OCI-LY7 (cell line): ENCODE results near the gene EXOC4.

Experiments used
- CTCF ChIP-seq: fragments of 200-600 bp; sonication (generic); conservative IDR thresholded peaks from 2 replicates; pipeline ENCODE4 v1.5.1; 2014; ENCODE audit warnings: mild to moderate bottlenecking, antibody characterized with exemption, low read length, moderate library complexity, mixed read lengths
- EZH2phosphoT487 ChIP-seq: fragments of 200-600 bp; sonication (generic); IDR thresholded peaks from 2 replicates; pipeline ENCODE4 v1.6.1; 2018; ENCODE audit warnings: low read depth, borderline replicate concordance, mild to moderate bottlenecking, mixed run types, antibody characterized with exemption, low read length, moderate library complexity, mixed read lengths

GRCh38 chr7:133820584-133820983 lies 567.7 kb downstream of the EXOC4 start:
- TF ChIP-seq CTCF, result no peak
- no peak for TF ChIP-seq EZH2phosphoT487
